Measurements from ENCODE around the gene NF1.
"Not testable (repeated sequence)": the region's sequence is repeated elsewhere in the genome, so short reads cannot be mapped to it uniquely, and the experiment has no call there.

Gene NF1

GRCh38 chr17:31379597-31380205 is 284.9 kb downstream of the NF1 start:
- no peak for DNase-seq (ENCODE audit: low read depth in 2 of 2, low spot score in 1 of 2)

- DNase-seq (ENCODE audit: low read depth in 2 of 2, low spot score in 1 of 2): no peak
Observed at GRCh38 chr17:31381165-31381668, 286.4 kb downstream of the NF1 start.

- not testable (repeated sequence) for DNase-seq (ENCODE audit: low read depth in 2 of 2, low spot score in 1 of 2)
Observed at GRCh38 chr17:31382668-31383275, 288.0 kb downstream of the NF1 start.

- not testable (repeated sequence) for DNase-seq (ENCODE audit: low read depth in 2 of 2, low spot score in 1 of 2)
Observed at GRCh38 chr17:31383488-31383887, 288.7 kb downstream of the NF1 start.

GRCh38 chr17:31385428-31386285 is 290.9 kb downstream of the NF1 start:
- DNase-seq (ENCODE audit: low read depth in 2 of 2, low spot score in 1 of 2): no peak

GRCh38 chr17:31386542-31387075 is 291.8 kb downstream of the NF1 start:
- DNase-seq (ENCODE audit: low read depth in 2 of 2, low spot score in 1 of 2): no peak

GRCh38 chr17:31387438-31387837 is 292.7 kb downstream of the NF1 start:
- DNase-seq (ENCODE audit: low read depth in 2 of 2, low spot score in 1 of 2): no peak

GRCh38 chr17:31388351-31388750 is 293.6 kb downstream of the NF1 start:
- DNase-seq (ENCODE audit: low read depth in 2 of 2, low spot score in 1 of 2): no peak

GRCh38 chr17:31388770-31389656 is 294.2 kb downstream of the NF1 start:
- DNase-seq (ENCODE audit: low read depth in 2 of 2, low spot score in 1 of 2): no peak

- no peak for DNase-seq (ENCODE audit: low read depth in 2 of 2, low spot score in 1 of 2)
Observed at GRCh38 chr17:31389657-31390381, 295.0 kb downstream of the NF1 start.

- DNase-seq (ENCODE audit: low read depth in 2 of 2, low spot score in 1 of 2): no peak
Observed at GRCh38 chr17:31390426-31390747, 295.6 kb downstream of the NF1 start.

- DNase-seq (ENCODE audit: low read depth in 2 of 2, low spot score in 1 of 2): no peak
Observed at GRCh38 chr17:31390748-31391495, 296.1 kb downstream of the NF1 start.

- DNase-seq (ENCODE audit: low read depth in 2 of 2, low spot score in 1 of 2): no peak
Observed at GRCh38 chr17:31391496-31391949, 296.7 kb downstream of the NF1 start, which contains the start of gene RAB11FIP4. TSS of gene RAB11FIP4 (plus strand) at chr17:31391675. CDS start at chr17:31391853, 178 bp downstream.

GRCh38 chr17:31392002-31392855 is 297.5 kb downstream of the NF1 start:
- no peak for DNase-seq (ENCODE audit: low read depth in 2 of 2, low spot score in 1 of 2)

- DNase-seq (ENCODE audit: low read depth in 2 of 2, low spot score in 1 of 2): no peak
Observed at GRCh38 chr17:31392856-31393748, 298.3 kb downstream of the NF1 start.

GRCh38 chr17:31393749-31394146 is 299.0 kb downstream of the NF1 start:
- no peak for DNase-seq (ENCODE audit: low read depth in 2 of 2, low spot score in 1 of 2)

- DNase-seq (ENCODE audit: low read depth in 2 of 2, low spot score in 1 of 2): no peak
Observed at GRCh38 chr17:31394544-31394943, 299.8 kb downstream of the NF1 start.

Data from stimulated activated CD8-positive, alpha-beta memory T cell treated with anti-CD3 and anti-CD28 coated beads, Interleukin-4, amount 100 ng/mL, for 1 hour (primary cell).